AG09309 (cell line): ENCODE results near the gene UBE2S.

Source experiments
- DNase-seq: peaks from one replicate; pipeline ENCODE4 v3.0.0-alpha.2; 2010; ENCODE audit warnings: low read depth
- H3K4me3 ChIP-seq: 2 replicates; pipeline ENCODE4 v1.5.1; 2011; ENCODE audit warnings: mild to moderate bottlenecking, low read depth, low read length, moderate library complexity; ENCODE audit not compliant: control insufficient read depth
- CTCF ChIP-seq: IDR thresholded peaks from 2 replicates; pipeline ENCODE4 v1.5.1; 2011; ENCODE audit warnings: mild to moderate bottlenecking, low read depth, low read length, inconsistent platforms; ENCODE audit not compliant: insufficient read depth, control insufficient read depth; ENCODE audit errors: missing control alignments

UBE2S gene

GRCh38 chr19:55368701-55369563, 38.7 kb downstream of the UBE2S start:
- DNase-seq: no peak
- H3K4me3 ChIP-seq: peak overlapping the region; percentile 67
- no peak for TF ChIP-seq CTCF

GRCh38 chr19:55368106-55368505, 39.5 kb downstream of the UBE2S start:
- H3K4me3 ChIP-seq: peak overlapping the region; percentile 67
- TF ChIP-seq CTCF: no peak
- no peak for DNase-seq

GRCh38 chr19:55366790-55367189, 40.8 kb downstream of the UBE2S start:
- no peak overlapping the region for H3K4me3 ChIP-seq
- TF ChIP-seq CTCF: no peak
- DNase-seq: no peak

GRCh38 chr19:55365964-55366363, 41.6 kb downstream of the UBE2S start:
- no peak for TF ChIP-seq CTCF
- H3K4me3 ChIP-seq: no peak overlapping the region
- no peak for DNase-seq

- DNase-seq: no peak
- no peak for TF ChIP-seq CTCF
- H3K4me3 ChIP-seq: no peak overlapping the region
Measured at GRCh38 chr19:55365245-55365644, 42.3 kb downstream of the UBE2S start.

GRCh38 chr19:55362990-55363716, 44.4 kb downstream of the UBE2S start, which contains the start of gene GARIN5B:
GARIN5B (minus strand) TSS chr19:55363260; CDS start chr19:55363066, 194 bp downstream.
- H3K4me3 ChIP-seq: no peak within 1 kb of the TSS
- DNase-seq: no peak
- TF ChIP-seq CTCF: no peak
